ENCODE data around the gene LRRFIP1. TPM values are rescaled to one million over a fixed set of nuclear protein-coding genes. Genes with fewer than 3 reads are reported as not detected.

Gene LRRFIP1
- total RNA-seq, 1 donor from 2014 or later, result 134 TPM

GRCh38 chr2:237714690-237715458 lies 87.5 kb downstream of the LRRFIP1 start:
- POLR2A ChIA-PET, result no interaction called here
- Mint-ChIP-seq H3K9me3 (no peaks in the 10 kb centered on the region), H3K4me1 (peaks cover 38% of the 10 kb centered on the region), H3K36me3 (ENCODE audit: low read depth) (peaks cover 53% of the 10 kb centered on the region), H3K27ac (no peak overlapping the region), H3K27me3 (no peaks in the 10 kb centered on the region), H3K4me3 (no peak overlapping the region)
- no peak for DNase-seq
- intact Hi-C loops (cut with micrococcal nuclease), result no loop called here
- CTCF ChIA-PET, result interaction anchor here (1.4 kb wide), 1 partner anchor 41 kb away, joined by 4 read pairs; no protein-coding TSS in a partner anchor
- ATAC-seq (ENCODE audit: low read depth), result no peak
- TF ChIP-seq CTCF (IDR thresholded peaks at IDR 0.05), result no peak

- POLR2A ChIA-PET, result no interaction called here
- Mint-ChIP-seq H3K27ac (no peak overlapping the region), H3K4me3 (no peak overlapping the region), H3K36me3 (ENCODE audit: low read depth) (peaks cover 58% of the 10 kb centered on the region), H3K27me3 (no peaks in the 10 kb centered on the region), H3K9me3 (no peaks in the 10 kb centered on the region), H3K4me1 (peaks cover 38% of the 10 kb centered on the region)
- CTCF ChIA-PET, result interaction anchor here (1.4 kb wide), 1 partner anchor 42 kb away, joined by 4 read pairs; no protein-coding TSS in a partner anchor
- no peak for DNase-seq
- intact Hi-C loops (cut with micrococcal nuclease), result no loop called here
- no peak for TF ChIP-seq CTCF (IDR thresholded peaks at IDR 0.05)
- no peak for ATAC-seq (ENCODE audit: low read depth)
Measured at GRCh38 chr2:237715459-237715947, 88.1 kb downstream of the LRRFIP1 start.

GRCh38 chr2:237716011-237716410 lies 88.6 kb downstream of the LRRFIP1 start:
- no peak overlapping the region for H3K4me3 Mint-ChIP-seq
- CTCF ChIA-PET, result interaction anchor here (1.2 to 1.4 kb wide), 2 partner anchors 43 kb away, joined by 4 read pairs; no protein-coding TSS in a partner anchor
- peaks cover 59% of the 10 kb centered on the region for H3K36me3 Mint-ChIP-seq (ENCODE audit: low read depth)
- POLR2A ChIA-PET, result no interaction called here
- intact Hi-C loops (cut with micrococcal nuclease), result loop anchor here (2.0 kb wide), 1 partner anchor 13 kb away; no protein-coding TSS in a partner anchor
- no peak overlapping the region for H3K27ac Mint-ChIP-seq
- ATAC-seq (ENCODE audit: low read depth) (no peak), DNase-seq (no peak)
- TF ChIP-seq CTCF (IDR thresholded peaks at IDR 0.05), result no peak
- no peaks in the 10 kb centered on the region for H3K9me3 Mint-ChIP-seq
- no peaks in the 10 kb centered on the region for H3K27me3 Mint-ChIP-seq
- peaks cover 38% of the 10 kb centered on the region for H3K4me1 Mint-ChIP-seq

- intact Hi-C loops (cut with micrococcal nuclease), result loop anchor here (2.0 kb wide), 1 partner anchor 15 kb away; no protein-coding TSS in a partner anchor
Measured at GRCh38 chr2:237717366-237718276, 90.2 kb downstream of the LRRFIP1 start.

More at GRCh38 chr2:237717366-237718276, 90.2 kb downstream of the LRRFIP1 start:
- Mint-ChIP-seq H3K9me3 (no peaks in the 10 kb centered on the region), H3K27ac (peak overlapping the region; percentile 64), H3K4me3 (no peak overlapping the region), H3K27me3 (no peaks in the 10 kb centered on the region), H3K36me3 (ENCODE audit: low read depth) (peaks cover 59% of the 10 kb centered on the region), H3K4me1 (peaks cover 39% of the 10 kb centered on the region)
- no peak for TF ChIP-seq CTCF (IDR thresholded peaks at IDR 0.05)
- ATAC-seq (ENCODE audit: low read depth) (no peak), DNase-seq (no peak)
- ChIA-PET POLR2A (no interaction called here), CTCF (interaction anchor here (1.2 kb wide), 1 partner anchor 44 kb away, joined by 4 read pairs; no protein-coding TSS in a partner anchor)

Data from activated B cell treated with CpG ODN at 0.5 μM for 24 hours (primary cell).